H54 (cell line): Measurements from ENCODE around the gene GAS2L1.
A peak's percentile ranks its signal among the peaks of the same experiment; 100 is the strongest.

Experiments
- DNase-seq: peaks from one replicate; pipeline ENCODE4 v3.0.0; 2011; ENCODE audit warnings: low spot score, mixed read lengths; ENCODE audit not compliant: insufficient read length
- FAIRE-seq: peaks from 3 replicates; lab custom pipeline; 2011; peaks lifted over from hg19 to GRCh38; lab: Jason Lieb, UNC
- POLR2A ChIP-seq: IDR thresholded peaks from 2 replicates; pipeline ENCODE4 v1.6.1; 2011; ENCODE audit warnings: low read depth, mild to moderate bottlenecking, low read length

Gene GAS2L1

GRCh38 chr22:29306175-29306834 is at the start of gene GAS2L1:
Gene GAS2L1, plus strand, starts transcription at chr22:29306650. Its CDS starts 1,456 bp downstream, at chr22:29308106.
- DNase-seq, result peak; percentile 83
- no peak for FAIRE-seq
- TF ChIP-seq POLR2A, result no peak; the same call in 1 of the 2 replicates

- TF ChIP-seq POLR2A, result no peak
- FAIRE-seq, result no peak
These were observed 48.7 kb upstream of the GAS2L1 start for GRCh38 chr22:29257751-29258181.

GRCh38 chr22:29258407-29259252 is 47.8 kb upstream of the GAS2L1 start:
- no peak for TF ChIP-seq POLR2A
- FAIRE-seq (no peak), DNase-seq (no peak)

More at GRCh38 chr22:29257751-29258181, 48.7 kb upstream of the GAS2L1 start:
- DNase-seq, result no peak

GRCh38 chr22:29259253-29259899 is 47.1 kb upstream of the GAS2L1 start:
- FAIRE-seq (no peak), DNase-seq (no peak)
- TF ChIP-seq POLR2A, result no peak

GRCh38 chr22:29260031-29260560 is 46.4 kb upstream of the GAS2L1 start:
- TF ChIP-seq POLR2A, result no peak
- FAIRE-seq (no peak), DNase-seq (no peak)

GRCh38 chr22:29260601-29261315 is 45.7 kb upstream of the GAS2L1 start:
- TF ChIP-seq POLR2A, result no peak
- FAIRE-seq (no peak), DNase-seq (no peak)

GRCh38 chr22:29263791-29264276 is 42.6 kb upstream of the GAS2L1 start:
- DNase-seq (no peak), FAIRE-seq (no peak)
- TF ChIP-seq POLR2A, result no peak

- DNase-seq, result no peak
- no peak for FAIRE-seq
- TF ChIP-seq POLR2A, result no peak
These were observed 41.1 kb upstream of the GAS2L1 start for GRCh38 chr22:29265305-29265704.

- no peak for TF ChIP-seq POLR2A
- no peak for DNase-seq
- no peak for FAIRE-seq
These were observed 40.5 kb upstream of the GAS2L1 start for GRCh38 chr22:29265929-29266328.

- FAIRE-seq (no peak), DNase-seq (no peak)
- TF ChIP-seq POLR2A, result no peak
These were observed 39.6 kb upstream of the GAS2L1 start for GRCh38 chr22:29266564-29267461.

- no peak for DNase-seq
- no peak for TF ChIP-seq POLR2A
- FAIRE-seq, result no peak
These were observed 39.0 kb upstream of the GAS2L1 start for GRCh38 chr22:29267462-29267857.

GRCh38 chr22:29267858-29268510 is 38.5 kb upstream of the GAS2L1 start, which contains the start of the genes EWSR1 and RHBDD3:
Gene EWSR1, plus strand, starts transcription at chr22:29268268. Its CDS starts 69 bp downstream, at chr22:29268337.
Gene RHBDD3, minus strand, starts transcription at chr22:29267981. Its CDS starts 2,355 bp downstream, at chr22:29265626.
- FAIRE-seq (no peak), DNase-seq (peak; percentile 71)
- peak; percentile 59 for TF ChIP-seq POLR2A
